Brain microvascular endothelial cell (primary cell): ENCODE data around the gene NCBP1.

ENCODE experiments used
- DNase-seq: peaks from one replicate; pipeline ENCODE4 v3.0.0-alpha.2; 2020
- H3K27ac ChIP-seq: fragments of 250-450 bp; sonication (Bioruptor Pico); 2 replicates; pipeline ENCODE4 v1.5.1; 2020; ENCODE audit warnings: mild to moderate bottlenecking, moderate library complexity
- H3K27me3 ChIP-seq: fragments of 250-450 bp; sonication (Bioruptor Pico); replicated peaks from 2 replicates; pipeline ENCODE4 v1.5.1; 2020; ENCODE audit warnings: mild to moderate bottlenecking
- H3K36me3 ChIP-seq: fragments of 250-450 bp; sonication (Bioruptor Pico); replicated peaks from 2 replicates; pipeline ENCODE4 v1.5.1; 2020; ENCODE audit warnings: mild to moderate bottlenecking
- H3K4me3 ChIP-seq: 2 replicates; pipeline ENCODE4 v1.5.1; 2011; ENCODE audit warnings: low read depth, mild to moderate bottlenecking, control low read depth, low read length, moderate library complexity
- in situ Hi-C: cut with HindIII; loops from 2 replicates; pipeline ENCODE4 v1.10.0; 2017; ENCODE audit warnings: low sequenced_read_pairs, low pct_ligation_motif_present
- TF ChIP-seq, protein P1 (sequence below): IDR thresholded peaks from 2 replicates; pipeline ENCODE4 v1.5.1; 2011; ENCODE audit warnings: low read depth, mild to moderate bottlenecking, moderate library complexity, low read length, control low read depth, inconsistent platforms; ENCODE audit errors: missing control alignments

The NCBP1 gene

DNA sequence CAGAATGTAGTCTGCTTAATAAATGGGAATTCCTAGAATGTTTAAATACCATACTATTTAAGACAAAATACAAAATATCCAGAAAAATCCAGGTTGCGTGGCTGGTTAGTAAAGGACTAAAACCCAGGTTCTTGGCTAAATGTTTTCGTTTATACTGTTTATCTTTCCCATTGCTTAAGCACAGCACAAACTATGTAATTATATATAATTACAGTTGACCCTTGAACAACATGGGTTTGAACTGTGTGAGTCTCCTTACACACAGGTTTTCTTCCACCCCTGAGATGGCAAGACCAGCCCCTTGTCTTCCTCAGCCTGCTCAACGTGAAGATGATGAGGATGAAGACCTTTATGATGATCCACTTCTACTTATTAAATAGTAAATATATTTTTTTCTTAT is 38.8 kb downstream of the NCBP1 start:
- no peak for DNase-seq
- H3K4me3 ChIP-seq, result no peak overlapping the region
- TF ChIP-seq, protein P1, sequence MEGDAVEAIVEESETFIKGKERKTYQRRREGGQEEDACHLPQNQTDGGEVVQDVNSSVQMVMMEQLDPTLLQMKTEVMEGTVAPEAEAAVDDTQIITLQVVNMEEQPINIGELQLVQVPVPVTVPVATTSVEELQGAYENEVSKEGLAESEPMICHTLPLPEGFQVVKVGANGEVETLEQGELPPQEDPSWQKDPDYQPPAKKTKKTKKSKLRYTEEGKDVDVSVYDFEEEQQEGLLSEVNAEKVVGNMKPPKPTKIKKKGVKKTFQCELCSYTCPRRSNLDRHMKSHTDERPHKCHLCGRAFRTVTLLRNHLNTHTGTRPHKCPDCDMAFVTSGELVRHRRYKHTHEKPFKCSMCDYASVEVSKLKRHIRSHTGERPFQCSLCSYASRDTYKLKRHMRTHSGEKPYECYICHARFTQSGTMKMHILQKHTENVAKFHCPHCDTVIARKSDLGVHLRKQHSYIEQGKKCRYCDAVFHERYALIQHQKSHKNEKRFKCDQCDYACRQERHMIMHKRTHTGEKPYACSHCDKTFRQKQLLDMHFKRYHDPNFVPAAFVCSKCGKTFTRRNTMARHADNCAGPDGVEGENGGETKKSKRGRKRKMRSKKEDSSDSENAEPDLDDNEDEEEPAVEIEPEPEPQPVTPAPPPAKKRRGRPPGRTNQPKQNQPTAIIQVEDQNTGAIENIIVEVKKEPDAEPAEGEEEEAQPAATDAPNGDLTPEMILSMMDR, result no peak
- H3K27ac ChIP-seq, result no peak overlapping the region
- no peaks in the 10 kb centered on the region for H3K27me3 ChIP-seq
- peaks cover 78% of the 10 kb centered on the region for H3K36me3 ChIP-seq
- in situ Hi-C loops, result no loop called here

DNA sequence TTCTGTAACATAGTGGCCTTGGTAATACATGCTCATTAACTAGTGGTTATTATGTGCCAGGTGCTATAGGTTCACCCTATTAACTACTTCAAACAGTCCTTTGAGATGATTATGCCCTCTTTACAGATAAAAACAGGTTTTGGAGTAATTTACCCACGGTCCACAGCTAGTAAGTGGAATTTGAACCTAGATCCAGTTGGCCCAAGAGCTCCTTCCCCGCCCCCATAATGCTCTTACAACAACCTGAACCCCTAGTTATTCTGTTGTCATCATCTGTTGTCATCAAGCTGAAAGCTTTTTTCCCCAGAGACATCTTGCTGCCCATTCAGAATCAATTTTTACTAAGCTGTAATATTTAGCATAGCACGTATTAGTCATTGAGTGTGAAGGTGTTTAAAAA is 40.3 kb downstream of the NCBP1 start:
- TF ChIP-seq, protein P1, result no peak
- no peak overlapping the region for H3K27ac ChIP-seq
- peaks cover 67% of the 10 kb centered on the region for H3K36me3 ChIP-seq
- H3K27me3 ChIP-seq, result no peaks in the 10 kb centered on the region
- in situ Hi-C loops, result no loop called here
- no peak overlapping the region for H3K4me3 ChIP-seq
- no peak for DNase-seq

DNA sequence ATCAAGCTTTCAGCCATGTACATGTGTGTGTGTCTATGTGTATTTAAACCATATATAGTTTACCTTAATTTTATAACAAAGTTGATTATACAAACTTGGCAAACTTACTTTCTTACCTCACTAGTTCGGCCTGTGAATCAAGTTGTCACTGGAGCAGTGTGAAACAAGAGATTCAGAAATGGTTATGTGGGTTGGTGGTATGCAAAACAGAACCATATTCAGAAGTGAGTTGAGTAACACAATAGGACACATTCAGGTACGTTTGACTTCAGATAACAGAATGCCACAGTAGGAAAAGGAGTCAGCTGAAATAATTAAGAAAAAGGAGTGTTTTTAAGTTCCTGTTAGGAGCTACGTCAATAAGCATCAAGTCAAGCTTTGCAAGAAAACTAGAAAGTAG is 42.0 kb downstream of the NCBP1 start:
- no peak for DNase-seq
- H3K27ac ChIP-seq, result no peak overlapping the region
- no peak overlapping the region for H3K4me3 ChIP-seq
- no peaks in the 10 kb centered on the region for H3K27me3 ChIP-seq
- peaks cover 53% of the 10 kb centered on the region for H3K36me3 ChIP-seq
- in situ Hi-C loops, result no loop called here
- TF ChIP-seq, protein P1, result no peak

DNA sequence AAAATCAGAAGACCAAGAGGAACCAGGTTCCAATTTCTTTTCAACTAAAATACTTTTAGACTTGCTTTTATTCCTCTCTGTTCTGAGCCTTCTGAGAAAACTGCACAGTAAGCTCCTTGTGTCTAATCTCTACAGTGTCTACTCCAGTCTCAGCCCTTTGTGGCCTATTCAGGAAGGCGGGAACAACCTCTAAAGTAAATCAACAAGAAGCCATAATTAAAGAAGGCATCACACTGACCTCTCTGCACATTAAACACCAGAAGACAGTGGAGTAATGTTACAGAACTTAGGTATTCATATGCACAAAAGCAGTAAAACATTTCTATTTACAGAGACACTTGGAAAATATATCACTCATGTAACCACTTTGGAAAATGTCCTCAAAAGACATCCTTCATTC is 48.6 kb downstream of the NCBP1 start:
- Histone ChIP-seq H3K4me3 (no peak overlapping the region), H3K27ac (no peak overlapping the region), H3K27me3 (no peaks in the 10 kb centered on the region), H3K36me3 (peaks cover 17% of the 10 kb centered on the region)
- in situ Hi-C loops, result no loop called here
- no peak for DNase-seq
- TF ChIP-seq, protein P1, result no peak

DNA sequence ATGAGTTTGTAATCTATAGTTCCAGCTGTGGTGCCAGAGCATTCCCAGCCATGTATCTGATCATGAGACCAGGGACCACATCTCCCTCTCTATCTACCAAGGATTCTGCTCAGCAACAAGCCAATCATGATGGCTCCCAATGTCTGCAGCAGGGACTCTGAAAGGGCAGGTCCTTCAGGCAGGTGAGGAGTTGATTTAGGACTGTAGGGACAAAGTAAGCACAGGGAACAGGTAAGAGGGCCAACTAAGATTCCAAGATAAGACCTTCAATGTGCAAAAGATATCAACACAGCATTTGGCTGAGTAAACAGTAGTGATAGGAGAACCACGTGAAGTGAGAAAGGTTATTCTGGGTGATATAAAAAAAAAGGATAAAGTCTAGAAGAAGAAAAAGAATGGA is 55.0 kb downstream of the NCBP1 start:
- TF ChIP-seq, protein P1, result no peak
- DNase-seq, result no peak
- Histone ChIP-seq H3K27me3 (no peaks in the 10 kb centered on the region), H3K4me3 (no peak overlapping the region), H3K36me3 (peaks cover 14% of the 10 kb centered on the region), H3K27ac (no peak overlapping the region)
- in situ Hi-C loops, result no loop called here

DNA sequence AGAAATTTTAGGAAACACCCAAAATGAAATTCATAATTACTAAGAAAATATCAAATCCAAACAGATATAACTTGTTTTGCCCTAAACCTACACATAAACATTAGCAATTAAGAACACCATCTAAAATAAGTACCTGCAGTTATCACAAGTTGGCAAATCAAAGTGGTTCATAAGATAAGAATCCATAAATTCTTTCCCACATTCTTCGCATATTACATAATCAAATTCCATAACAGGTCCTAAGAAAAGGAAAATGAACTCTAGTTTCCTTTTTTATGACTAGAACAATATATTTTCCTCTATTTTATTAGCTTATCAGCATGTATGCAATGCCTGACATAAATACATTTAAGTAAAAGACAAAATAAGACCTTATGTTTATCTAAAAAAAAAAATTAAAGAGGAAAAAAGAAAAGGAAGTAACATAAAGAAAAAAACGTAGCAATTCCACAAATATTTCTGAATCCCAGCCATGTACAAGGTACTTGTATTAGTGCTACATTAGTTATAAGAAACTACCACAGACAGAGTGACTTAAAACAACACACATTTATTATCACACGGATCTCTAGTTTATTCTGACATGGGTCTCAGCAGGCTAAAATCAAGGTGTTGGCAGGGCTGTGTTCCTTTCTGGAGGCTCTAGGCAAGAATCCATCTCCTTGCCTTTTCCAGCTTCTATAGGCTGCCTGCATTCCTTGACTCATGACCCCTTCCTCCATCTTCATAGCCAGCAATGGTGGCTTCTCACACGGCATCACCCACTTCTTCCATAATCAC is 56.0 kb downstream of the NCBP1 start:
- DNase-seq, result no peak
- H3K36me3 ChIP-seq, result peaks cover 7% of the 10 kb centered on the region
- H3K27me3 ChIP-seq, result no peaks in the 10 kb centered on the region
- no peak overlapping the region for H3K4me3 ChIP-seq
- TF ChIP-seq, protein P1, result no peak
- in situ Hi-C loops, result no loop called here
- H3K27ac ChIP-seq, result no peak overlapping the region
